ENCODE measurements around the gene CAB39.

CAB39 gene

GRCh38 chr2:230742781-230743180, 30.1 kb downstream of the CAB39 start:
- no peaks in the 10 kb centered on the region for H3K9me3 Mint-ChIP-seq (ENCODE audit: low read depth)
- peaks cover 66% of the 10 kb centered on the region for H3K4me1 Mint-ChIP-seq (ENCODE audit: low read depth)
- peak overlapping the region; percentile 67 for H3K27ac Mint-ChIP-seq
- no peaks in the 10 kb centered on the region for H3K27me3 Mint-ChIP-seq
- peaks cover 12% of the 10 kb centered on the region for H3K36me3 Mint-ChIP-seq
- H3K4me3 Mint-ChIP-seq: no peak overlapping the region

GRCh38 chr2:230746213-230746612, 33.6 kb downstream of the CAB39 start:
- Mint-ChIP-seq H3K4me3 (no peak overlapping the region), H3K36me3 (peaks cover 6% of the 10 kb centered on the region), H3K4me1 (ENCODE audit: low read depth) (peaks cover 65% of the 10 kb centered on the region), H3K27me3 (no peaks in the 10 kb centered on the region), H3K27ac (no peak overlapping the region), H3K9me3 (ENCODE audit: low read depth) (no peaks in the 10 kb centered on the region)

DNA sequence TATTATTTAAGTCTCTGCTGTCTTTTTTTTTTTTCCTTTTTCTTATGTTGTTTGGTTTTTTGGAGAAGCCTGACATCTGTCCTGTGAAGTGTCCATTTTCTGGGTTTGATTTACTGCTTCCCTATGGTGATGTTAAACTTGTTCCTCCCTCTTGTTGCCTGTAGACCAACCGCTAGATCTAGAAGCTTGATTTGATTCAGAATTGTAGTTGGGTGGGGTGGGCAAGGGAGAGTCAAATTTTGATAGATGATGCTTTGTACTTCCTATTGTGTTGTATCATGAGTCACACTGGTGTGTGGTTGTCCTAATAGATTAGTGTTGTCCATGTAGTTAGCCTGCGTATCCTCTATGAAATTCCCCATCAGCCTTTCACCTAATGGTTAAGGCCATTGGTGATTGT, 35.4 kb downstream of the CAB39 start:
- peaks cover 5% of the 10 kb centered on the region for H3K9me3 Mint-ChIP-seq (ENCODE audit: low read depth)
- H3K4me3 Mint-ChIP-seq: no peak overlapping the region
- H3K36me3 Mint-ChIP-seq: peaks cover 9% of the 10 kb centered on the region
- H3K27ac Mint-ChIP-seq: peak overlapping the region; percentile 51
- H3K4me1 Mint-ChIP-seq (ENCODE audit: low read depth): peaks cover 74% of the 10 kb centered on the region
- no peaks in the 10 kb centered on the region for H3K27me3 Mint-ChIP-seq

GRCh38 chr2:230749111-230749510, 36.5 kb downstream of the CAB39 start:
- Mint-ChIP-seq H3K36me3 (peaks cover 9% of the 10 kb centered on the region), H3K4me1 (ENCODE audit: low read depth) (peaks cover 74% of the 10 kb centered on the region), H3K4me3 (no peak overlapping the region), H3K27ac (no peak overlapping the region), H3K9me3 (ENCODE audit: low read depth) (peaks cover 5% of the 10 kb centered on the region), H3K27me3 (no peaks in the 10 kb centered on the region)

DNA sequence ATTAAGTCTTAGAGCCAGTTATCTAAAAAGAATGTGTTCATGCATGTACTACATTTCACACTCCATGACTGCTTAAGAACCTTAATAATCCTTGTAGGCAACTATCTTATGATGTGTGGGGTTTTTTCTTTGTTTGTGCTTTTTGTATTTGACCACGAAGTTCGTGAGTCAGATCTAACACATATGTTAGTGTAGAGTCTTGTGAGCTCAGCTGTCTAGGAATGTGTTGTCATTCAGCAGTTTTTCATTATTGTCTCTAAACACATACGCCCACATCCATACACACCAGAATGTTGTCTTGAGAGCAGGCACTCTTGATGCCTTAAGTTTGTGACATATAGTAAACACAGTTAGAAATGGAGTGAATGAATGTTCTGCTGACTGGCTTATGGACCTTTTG, 38.4 kb downstream of the CAB39 start:
- peak overlapping the region; percentile 73 for H3K27ac Mint-ChIP-seq
- no peak overlapping the region for H3K4me3 Mint-ChIP-seq
- H3K9me3 Mint-ChIP-seq (ENCODE audit: low read depth): peaks cover 5% of the 10 kb centered on the region
- H3K4me1 Mint-ChIP-seq (ENCODE audit: low read depth): peaks cover 80% of the 10 kb centered on the region
- H3K27me3 Mint-ChIP-seq: no peaks in the 10 kb centered on the region
- H3K36me3 Mint-ChIP-seq: peaks cover 15% of the 10 kb centered on the region

DNA sequence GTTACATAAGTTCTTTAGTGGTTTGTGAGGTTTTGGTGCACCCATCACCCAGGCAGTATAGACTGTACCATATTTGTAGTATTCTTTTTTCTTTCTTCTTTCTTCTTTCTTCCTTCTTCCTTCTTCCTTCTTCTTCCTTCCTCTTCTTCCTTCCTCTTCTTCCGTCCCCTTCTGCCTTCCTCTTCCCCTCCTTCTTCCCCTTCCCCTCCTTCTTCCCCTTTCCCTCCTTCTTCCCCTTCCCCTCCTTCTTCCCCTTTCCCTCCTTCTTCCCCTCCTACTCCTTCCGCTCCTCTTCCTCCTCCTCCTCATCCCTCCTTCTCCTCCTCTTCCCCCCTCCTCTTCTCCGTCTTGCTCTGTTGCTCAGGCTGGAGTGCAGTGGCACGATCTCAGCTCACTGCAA, 41.6 kb downstream of the CAB39 start:
- Mint-ChIP-seq H3K27ac (no peak overlapping the region), H3K27me3 (no peaks in the 10 kb centered on the region), H3K9me3 (ENCODE audit: low read depth) (peaks cover 5% of the 10 kb centered on the region), H3K4me3 (no peak overlapping the region), H3K36me3 (peaks cover 17% of the 10 kb centered on the region), H3K4me1 (ENCODE audit: low read depth) (peaks cover 84% of the 10 kb centered on the region)

- no peak overlapping the region for H3K4me3 Mint-ChIP-seq
- H3K27ac Mint-ChIP-seq: no peak overlapping the region
- H3K27me3 Mint-ChIP-seq: no peaks in the 10 kb centered on the region
- peaks cover 74% of the 10 kb centered on the region for H3K4me1 Mint-ChIP-seq (ENCODE audit: low read depth)
- H3K9me3 Mint-ChIP-seq (ENCODE audit: low read depth): peaks cover 5% of the 10 kb centered on the region
- H3K36me3 Mint-ChIP-seq: peaks cover 24% of the 10 kb centered on the region
Observed at GRCh38 chr2:230757476-230757875, 44.8 kb downstream of the CAB39 start.

GRCh38 chr2:230758566-230759480, 46.2 kb downstream of the CAB39 start:
- H3K27me3 Mint-ChIP-seq: no peaks in the 10 kb centered on the region
- peaks cover 19% of the 10 kb centered on the region for H3K36me3 Mint-ChIP-seq
- peaks cover 72% of the 10 kb centered on the region for H3K4me1 Mint-ChIP-seq (ENCODE audit: low read depth)
- no peaks in the 10 kb centered on the region for H3K9me3 Mint-ChIP-seq (ENCODE audit: low read depth)
- H3K4me3 Mint-ChIP-seq: peak overlapping the region; percentile 30
- H3K27ac Mint-ChIP-seq: peak overlapping the region; percentile 67

DNA sequence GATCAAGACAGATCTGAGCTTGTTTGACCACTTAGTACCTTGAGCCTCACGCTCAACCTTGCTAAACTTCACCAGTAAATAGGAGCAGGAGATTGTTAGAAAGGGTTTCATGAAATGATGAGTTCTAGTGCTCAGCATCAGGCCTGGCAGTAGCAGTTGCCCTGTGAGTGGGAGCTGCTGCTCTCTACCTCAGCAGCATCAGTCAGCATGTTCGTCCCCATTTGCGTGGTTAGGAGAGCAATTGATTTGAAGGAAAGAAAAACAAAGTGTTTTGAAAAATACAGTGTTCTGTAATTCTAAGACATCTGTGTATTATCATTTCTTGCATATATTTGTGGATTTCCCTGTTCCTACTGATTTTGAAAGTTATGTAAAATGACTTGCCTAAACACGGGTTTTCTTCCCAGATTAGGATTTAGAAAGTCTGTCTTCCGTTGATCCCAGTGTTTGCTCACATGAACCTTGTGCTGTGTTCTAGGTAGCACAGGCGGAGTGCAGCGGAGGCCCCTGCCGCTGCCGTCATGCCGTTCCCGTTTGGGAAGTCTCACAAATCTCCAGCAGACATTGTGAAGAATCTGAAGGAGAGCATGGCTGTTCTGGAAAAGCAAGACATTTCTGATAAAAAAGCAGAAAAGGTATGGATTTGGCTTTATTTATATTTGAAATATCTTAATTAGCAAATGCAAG, 47.0 kb downstream of the CAB39 start:
- Mint-ChIP-seq H3K4me1 (ENCODE audit: low read depth) (peaks cover 67% of the 10 kb centered on the region), H3K27me3 (no peaks in the 10 kb centered on the region), H3K27ac (peak overlapping the region; percentile 67), H3K36me3 (peaks cover 19% of the 10 kb centered on the region), H3K4me3 (peak overlapping the region; percentile 30), H3K9me3 (ENCODE audit: low read depth) (no peaks in the 10 kb centered on the region)

DNA sequence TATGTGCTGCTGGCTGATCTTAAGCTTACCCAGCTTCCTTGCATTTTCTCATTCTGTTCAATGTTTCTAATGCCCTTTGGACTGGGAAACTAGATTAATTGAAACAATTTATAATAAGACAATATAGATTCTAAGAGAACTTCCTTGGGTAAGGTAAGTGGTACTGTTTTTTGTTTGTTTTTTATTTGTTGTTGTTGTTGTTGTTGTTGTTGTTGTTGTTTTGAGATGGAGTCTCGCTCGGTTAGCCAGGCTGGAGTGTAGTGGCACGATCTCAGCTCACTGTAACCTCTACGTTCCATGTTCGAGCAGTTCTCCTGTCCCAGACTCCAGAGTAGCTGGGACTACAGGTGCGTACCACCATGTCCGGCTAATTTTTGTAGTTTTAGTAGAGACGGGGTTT, 49.1 kb downstream of the CAB39 start:
- peaks cover 65% of the 10 kb centered on the region for H3K4me1 Mint-ChIP-seq (ENCODE audit: low read depth)
- H3K36me3 Mint-ChIP-seq: peaks cover 24% of the 10 kb centered on the region
- no peak overlapping the region for H3K4me3 Mint-ChIP-seq
- no peaks in the 10 kb centered on the region for H3K9me3 Mint-ChIP-seq (ENCODE audit: low read depth)
- H3K27me3 Mint-ChIP-seq: no peaks in the 10 kb centered on the region
- no peak overlapping the region for H3K27ac Mint-ChIP-seq

GRCh38 chr2:230762317-230762896, 49.8 kb downstream of the CAB39 start:
- Mint-ChIP-seq H3K4me3 (no peak overlapping the region), H3K36me3 (peaks cover 29% of the 10 kb centered on the region), H3K27ac (no peak overlapping the region), H3K9me3 (ENCODE audit: low read depth) (no peaks in the 10 kb centered on the region), H3K27me3 (no peaks in the 10 kb centered on the region), H3K4me1 (ENCODE audit: low read depth) (peaks cover 64% of the 10 kb centered on the region)

GRCh38 chr2:230764346-230764745, 51.7 kb downstream of the CAB39 start:
- Mint-ChIP-seq H3K27ac (no peak overlapping the region), H3K4me1 (ENCODE audit: low read depth) (peaks cover 64% of the 10 kb centered on the region), H3K4me3 (no peak overlapping the region), H3K36me3 (peaks cover 37% of the 10 kb centered on the region), H3K27me3 (no peaks in the 10 kb centered on the region), H3K9me3 (ENCODE audit: low read depth) (no peaks in the 10 kb centered on the region)

DNA sequence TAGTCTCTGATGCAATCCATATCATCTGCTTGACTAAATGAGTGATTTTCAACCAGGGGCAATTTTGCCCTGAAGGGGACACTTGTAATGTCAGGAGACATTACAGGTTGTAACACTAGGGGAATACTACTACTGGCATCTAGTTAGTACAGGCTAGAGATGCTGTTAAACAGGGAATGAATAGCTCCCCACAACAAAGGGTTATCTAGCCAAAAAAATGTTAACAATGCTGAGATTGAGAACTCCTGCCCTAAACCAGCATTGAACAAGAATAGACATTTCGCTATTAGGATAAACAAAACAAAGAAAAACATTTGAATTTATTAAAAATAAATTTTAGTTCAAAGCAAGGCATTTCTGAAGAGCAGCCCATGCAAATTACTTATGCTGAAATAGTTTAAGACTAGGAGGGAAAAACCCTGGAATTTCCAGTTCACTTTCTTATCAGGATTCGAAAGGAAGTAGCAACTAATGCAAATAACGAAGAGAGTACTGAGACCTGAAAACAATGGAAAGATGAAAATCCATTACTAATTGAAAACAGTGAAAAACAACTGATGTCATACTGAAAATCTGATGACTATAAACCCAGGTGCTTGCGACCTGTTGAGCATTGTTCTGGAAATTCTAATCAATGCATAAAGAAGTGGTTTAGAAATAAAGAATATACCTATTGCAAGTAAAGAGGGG, 53.1 kb downstream of the CAB39 start:
- H3K36me3 Mint-ChIP-seq: peaks cover 33% of the 10 kb centered on the region
- no peaks in the 10 kb centered on the region for H3K27me3 Mint-ChIP-seq

GRCh38 chr2:230767862-230768388, 55.3 kb downstream of the CAB39 start:
- peaks cover 75% of the 10 kb centered on the region for H3K4me1 Mint-ChIP-seq (ENCODE audit: low read depth)
- H3K27ac Mint-ChIP-seq: peak overlapping the region; percentile 85
- H3K27me3 Mint-ChIP-seq: no peaks in the 10 kb centered on the region
- H3K36me3 Mint-ChIP-seq: peaks cover 27% of the 10 kb centered on the region
- H3K9me3 Mint-ChIP-seq (ENCODE audit: low read depth): no peaks in the 10 kb centered on the region
- peak overlapping the region; percentile 46 for H3K4me3 Mint-ChIP-seq

More for the DNA sequence above, 53.1 kb downstream of the CAB39 start:
- H3K4me1 Mint-ChIP-seq (ENCODE audit: low read depth): peaks cover 65% of the 10 kb centered on the region
- H3K27ac Mint-ChIP-seq: peak overlapping the region; percentile 64
- H3K4me3 Mint-ChIP-seq: peak overlapping the region; percentile 1
- H3K9me3 Mint-ChIP-seq (ENCODE audit: low read depth): no peaks in the 10 kb centered on the region
